GM19043 (cell line): ENCODE data around the gene FAM120A.
"Not testable (repeated sequence)": the region's sequence is repeated elsewhere in the genome, so short reads cannot be mapped to it uniquely, and the experiment has no call there.

Experiments
- ATAC-seq: cut with Tn5 transposase; IDR thresholded peaks from one replicate; pipeline ENCODE4 v1.9.1; 2021; ENCODE audit warnings: low read depth; ENCODE audit not compliant: unreplicated experiment

The FAM120A gene, protein sequence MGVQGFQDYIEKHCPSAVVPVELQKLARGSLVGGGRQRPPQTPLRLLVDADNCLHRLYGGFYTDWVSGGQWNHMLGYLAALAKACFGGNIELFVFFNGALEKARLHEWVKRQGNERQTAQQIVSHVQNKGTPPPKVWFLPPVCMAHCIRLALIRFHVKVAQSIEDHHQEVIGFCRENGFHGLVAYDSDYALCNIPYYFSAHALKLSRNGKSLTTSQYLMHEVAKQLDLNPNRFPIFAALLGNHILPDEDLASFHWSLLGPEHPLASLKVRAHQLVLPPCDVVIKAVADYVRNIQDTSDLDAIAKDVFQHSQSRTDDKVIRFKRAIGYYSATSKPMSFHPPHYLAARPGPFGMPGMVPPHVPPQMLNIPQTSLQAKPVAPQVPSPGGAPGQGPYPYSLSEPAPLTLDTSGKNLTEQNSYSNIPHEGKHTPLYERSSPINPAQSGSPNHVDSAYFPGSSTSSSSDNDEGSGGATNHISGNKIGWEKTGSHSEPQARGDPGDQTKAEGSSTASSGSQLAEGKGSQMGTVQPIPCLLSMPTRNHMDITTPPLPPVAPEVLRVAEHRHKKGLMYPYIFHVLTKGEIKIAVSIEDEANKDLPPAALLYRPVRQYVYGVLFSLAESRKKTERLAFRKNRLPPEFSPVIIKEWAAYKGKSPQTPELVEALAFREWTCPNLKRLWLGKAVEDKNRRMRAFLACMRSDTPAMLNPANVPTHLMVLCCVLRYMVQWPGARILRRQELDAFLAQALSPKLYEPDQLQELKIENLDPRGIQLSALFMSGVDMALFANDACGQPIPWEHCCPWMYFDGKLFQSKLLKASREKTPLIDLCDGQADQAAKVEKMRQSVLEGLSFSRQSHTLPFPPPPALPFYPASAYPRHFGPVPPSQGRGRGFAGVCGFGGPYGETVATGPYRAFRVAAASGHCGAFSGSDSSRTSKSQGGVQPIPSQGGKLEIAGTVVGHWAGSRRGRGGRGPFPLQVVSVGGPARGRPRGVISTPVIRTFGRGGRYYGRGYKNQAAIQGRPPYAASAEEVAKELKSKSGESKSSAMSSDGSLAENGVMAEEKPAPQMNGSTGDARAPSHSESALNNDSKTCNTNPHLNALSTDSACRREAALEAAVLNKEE

DNA sequence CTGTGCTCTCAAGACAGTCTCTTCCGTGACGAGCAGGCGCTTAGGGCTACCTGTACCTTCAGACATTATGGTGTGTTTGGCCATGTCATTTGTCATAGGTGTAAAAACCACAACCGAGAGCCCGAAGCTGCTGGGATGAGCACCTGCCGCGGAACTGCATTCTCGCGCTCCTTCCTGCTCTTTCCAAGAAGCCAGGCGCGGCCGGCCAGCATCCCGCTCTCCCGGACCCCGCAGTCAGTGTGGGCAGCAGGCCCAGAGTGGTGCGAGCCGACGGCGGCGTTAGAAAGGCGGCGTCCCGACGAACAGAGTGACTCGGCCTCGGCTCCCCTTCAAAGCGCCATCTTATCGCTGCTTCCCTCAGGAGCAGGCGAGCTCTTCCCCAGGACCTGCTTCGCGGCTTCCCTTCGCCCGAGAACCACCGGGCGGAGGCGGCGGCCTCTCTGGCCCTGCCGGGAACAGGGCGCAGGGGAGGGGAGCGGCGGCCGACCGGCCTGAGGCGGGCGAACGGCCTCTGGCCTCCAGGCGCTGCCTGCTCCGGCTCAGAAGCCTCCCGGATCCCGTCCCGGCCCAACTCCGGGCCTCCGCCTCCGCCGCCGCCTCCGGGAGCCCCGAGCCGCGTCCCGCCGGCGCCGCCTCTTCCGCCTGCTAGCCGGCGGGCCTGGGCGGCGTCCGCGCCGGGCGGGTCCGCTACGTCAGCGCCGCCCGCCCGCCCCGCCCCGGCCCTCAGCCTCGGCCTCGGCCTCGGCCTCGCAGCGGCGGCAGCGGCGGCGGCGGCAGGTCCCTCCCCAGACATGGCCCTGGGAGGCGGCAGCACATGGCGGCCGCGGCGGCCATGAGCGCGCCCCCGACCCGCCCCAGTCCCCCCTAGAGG, at the start of gene FAM120A:
FAM120A (plus strand) TSS at position 741 of the 871 bp plus-strand sequence. CDS start 231 bp downstream, outside the sequence.
- peak; percentile 46 for ATAC-seq

DNA sequence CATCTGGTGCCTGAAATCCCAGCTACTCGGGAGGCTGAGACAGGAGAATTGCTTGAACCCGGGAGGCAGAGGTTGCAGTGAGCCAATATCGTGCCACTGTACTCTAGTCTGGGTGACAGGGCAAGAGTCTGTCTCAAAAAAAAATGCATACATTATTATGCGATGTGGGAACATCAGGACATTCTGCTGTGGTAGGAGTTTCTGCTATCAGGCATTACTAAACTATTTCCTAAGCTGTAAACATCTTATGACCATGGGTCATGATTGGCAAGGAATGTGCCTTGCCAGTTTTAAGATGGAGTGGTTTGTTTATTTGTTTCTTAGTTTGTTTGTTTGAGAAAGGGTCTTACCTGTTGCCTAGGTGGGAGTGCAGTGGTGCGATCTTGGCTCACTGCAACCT, 45.1 kb upstream of the FAM120A start:
- no peak for ATAC-seq

DNA sequence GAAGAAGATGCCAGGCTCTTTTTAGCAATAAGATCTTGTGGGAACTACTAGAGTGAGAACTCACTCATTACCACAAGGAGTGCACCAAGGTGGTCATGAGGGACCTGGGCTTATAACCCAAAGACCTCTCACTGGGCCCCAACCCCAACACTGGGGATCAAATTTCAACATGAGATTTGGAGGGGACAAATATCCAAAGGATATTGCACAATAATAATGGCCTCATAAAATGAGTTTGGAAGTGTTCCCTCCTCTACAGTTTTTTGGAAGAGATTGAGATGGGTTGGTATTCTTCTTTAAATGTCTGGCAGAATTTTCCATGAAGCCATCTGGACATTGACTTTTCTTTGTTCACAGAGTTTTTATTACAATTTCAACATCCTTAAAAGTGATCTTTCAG, 38.0 kb upstream of the FAM120A start:
- ATAC-seq, result no peak

DNA sequence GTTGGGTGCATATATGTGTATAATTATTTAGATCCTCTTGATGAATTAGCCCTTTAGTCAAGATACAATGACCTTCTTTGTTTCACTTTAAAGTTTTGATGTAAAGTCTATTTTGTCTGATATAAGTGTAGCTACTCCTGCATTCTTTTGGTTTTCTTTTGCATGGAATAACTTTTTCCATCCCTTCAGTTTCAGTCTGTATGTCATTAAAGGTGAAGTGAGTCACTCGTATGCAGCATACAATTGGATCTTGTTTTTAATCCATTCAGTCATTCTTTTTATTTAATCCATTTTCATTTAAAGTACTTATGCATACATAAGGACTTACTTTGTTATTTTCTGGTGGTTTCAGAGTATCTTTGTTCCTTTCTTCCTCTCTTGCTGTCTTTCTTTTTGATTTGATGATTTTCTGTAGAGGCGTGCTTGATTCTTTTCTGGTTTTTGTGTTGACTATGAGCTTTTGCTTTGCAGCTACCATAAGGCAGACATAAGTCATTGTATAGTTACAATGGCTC, 36.3 kb upstream of the FAM120A start:
- no peak for ATAC-seq

DNA sequence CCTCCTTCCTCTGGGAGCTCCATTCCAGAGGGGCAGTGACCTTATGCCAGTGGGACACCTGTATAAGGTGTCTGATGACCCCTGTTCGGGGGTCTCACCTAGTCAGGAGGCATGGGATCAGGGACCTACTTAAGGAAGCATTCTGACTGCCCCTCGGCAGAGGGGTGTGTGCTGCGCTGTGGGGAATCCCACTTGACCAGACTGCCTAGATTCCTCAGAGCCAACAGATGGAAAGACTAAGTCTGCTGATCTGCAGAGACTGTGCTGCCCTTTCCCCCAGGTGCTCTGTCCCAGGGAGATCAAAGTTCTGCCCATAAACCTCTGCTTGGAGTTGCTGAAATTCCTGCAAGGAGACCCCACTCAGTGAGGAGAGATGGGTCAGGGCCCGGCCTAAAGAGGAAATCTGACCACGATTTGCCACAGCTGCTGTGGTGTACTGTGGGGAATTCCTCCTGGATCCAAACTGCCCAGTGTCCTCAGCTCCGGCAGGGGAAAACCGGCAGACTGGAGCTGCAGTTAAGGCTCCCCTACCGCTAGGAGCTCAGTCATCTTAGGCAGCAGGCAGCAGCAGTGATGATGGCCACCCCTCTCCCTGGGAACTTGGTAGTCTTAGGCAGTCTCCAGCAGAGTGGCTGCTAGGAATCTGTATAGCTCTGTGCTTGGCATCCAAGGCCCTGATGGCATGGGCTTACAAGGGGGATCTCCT, 34.8 kb upstream of the FAM120A start:
- ATAC-seq, result no peak

DNA sequence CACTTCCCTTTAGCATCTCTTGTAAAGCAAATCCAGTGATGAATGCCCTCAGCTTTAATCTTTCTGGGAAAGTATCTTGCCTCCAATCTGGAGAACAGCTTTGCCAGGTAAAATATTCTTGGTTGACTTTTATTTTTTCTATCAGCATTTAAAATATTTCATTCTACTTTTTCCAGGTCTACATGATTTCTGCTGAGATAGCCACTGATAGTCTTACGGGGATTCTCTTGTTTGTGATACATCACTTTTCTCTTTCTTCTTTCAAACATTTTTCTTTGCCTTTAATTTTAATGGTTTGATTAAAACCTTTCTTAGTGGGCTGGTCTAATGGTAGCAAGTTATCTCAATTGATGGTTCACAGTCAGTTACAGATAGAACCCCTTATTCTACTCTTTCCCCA, 33.9 kb upstream of the FAM120A start:
- no peak for ATAC-seq

DNA sequence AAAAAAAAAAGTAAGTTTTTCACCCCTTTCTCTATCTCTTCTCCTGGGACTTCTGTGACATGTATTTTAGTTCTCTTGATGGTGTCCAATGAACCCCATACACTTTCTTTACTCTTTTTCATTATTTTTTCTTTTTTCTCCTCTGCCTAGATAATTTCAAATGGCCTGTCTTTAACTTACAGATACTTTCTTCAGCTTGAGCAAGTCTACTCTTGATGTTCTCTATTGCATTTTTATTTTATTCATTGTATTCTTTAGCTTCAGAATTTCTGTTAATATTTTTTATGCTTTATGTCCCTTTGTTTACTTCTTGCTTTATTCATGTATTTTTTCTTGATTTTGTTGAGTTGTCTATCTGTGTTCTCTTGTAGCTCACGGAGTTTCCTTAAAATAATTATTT, 32.5 kb upstream of the FAM120A start:
- no peak for ATAC-seq

DNA sequence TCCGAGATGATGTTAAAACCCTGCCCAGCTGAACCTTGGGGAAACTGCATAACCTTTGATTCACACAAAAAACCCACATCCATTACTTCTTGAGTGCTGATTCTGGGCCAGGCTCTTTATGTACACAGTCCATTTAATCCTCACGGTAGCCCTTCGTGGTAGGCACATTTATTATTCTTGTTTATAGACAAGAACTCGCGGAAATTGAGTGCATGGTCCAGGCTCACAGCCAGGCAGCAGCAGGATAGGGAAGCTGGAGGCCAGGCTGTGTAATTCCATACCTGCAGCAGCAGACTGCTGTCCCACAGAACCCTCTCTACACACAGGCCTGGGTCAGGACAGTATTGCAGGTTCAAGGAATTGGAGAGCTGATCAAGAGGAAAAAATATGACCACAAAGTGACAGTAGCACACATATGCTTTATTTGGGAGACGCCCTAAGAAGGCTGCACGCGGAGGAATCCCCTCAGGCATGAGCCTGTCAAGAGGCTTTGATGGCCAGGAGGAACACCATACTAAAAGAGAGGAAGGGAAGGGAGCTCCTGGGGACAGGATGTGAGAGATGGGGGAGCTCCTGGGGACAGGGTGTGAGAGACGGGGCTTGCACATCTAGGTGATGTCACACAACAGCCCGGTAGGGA, 28.4 kb upstream of the FAM120A start:
- ATAC-seq, result no peak

DNA sequence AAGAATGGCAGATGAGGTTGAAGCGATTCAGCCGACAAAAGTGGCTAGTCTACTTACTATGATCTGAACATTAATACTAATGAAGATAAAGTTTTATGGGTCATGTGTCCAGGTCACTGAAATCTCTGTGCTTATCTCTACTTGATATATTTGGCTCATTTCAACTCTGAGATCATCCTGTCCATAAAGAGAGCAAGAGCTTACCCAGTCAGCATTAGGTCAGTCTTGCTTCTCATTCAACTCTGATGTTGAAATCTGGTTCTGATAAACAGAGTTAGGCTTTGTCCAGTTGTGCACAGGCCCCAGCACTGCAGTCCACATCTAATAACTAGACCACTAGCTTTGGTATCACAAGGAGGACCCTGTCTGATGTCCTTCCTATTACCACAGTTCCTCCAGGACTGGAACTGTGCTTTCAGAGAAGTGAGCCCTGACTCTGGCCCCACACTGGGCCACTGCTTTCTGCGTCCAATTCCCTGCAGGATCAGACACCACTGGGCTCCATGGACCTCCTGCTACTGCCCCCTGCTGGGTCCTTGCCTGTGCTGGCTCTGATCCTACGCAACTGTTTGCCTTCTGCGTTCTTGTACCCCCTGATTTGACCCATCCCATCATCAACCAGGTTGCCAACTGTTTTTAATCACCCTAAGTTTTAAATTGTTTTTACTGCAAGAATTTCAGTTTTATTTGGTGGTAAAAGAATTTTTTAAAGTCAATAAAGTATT, 23.7 kb upstream of the FAM120A start:
- no peak for ATAC-seq

DNA sequence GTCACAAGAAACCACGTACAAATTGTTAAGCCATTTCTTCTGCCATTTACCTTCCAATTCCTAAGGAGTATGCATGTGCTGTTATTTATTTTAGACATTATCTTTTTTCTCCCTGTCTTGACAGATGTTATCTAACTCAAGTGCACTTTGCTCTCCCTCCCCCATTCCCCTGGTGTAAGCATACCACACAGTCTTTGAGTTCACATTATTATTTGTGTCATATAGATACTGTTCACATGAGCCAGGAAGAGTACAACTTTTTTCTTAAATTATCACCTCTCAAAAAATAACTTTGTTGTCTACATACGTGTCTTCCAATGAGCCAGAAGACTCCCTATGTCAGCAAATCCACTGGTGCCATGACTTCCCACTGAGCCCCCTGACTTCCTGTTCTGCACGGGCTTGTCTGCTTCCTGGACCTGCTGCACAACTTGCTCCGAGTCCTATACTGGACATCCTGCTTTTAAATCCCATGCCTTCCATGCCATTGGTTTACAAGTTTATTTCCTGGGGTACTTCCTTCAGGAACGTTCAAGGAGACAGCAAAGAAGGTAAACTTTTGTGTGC, 19.9 kb upstream of the FAM120A start:
- ATAC-seq, result no peak

DNA sequence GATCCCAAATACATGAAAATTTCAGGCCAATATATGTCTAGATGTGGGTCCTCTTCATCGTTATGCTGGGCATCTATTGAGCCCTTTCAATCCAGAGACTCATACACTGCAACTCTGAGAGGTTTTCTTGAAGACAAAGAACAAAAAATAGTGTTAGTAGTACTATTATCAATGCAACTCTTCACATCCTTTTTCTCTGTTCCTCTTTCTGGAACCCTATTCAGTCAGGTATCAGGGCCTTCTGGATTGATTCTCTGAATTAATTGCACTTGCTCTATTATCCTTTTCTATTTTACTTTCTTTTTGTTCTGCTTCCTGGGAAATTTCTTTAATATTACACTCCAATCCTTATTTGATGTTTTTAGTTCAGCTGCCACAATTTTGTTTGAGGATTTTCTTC, 18.5 kb upstream of the FAM120A start:
- ATAC-seq, result no peak

DNA sequence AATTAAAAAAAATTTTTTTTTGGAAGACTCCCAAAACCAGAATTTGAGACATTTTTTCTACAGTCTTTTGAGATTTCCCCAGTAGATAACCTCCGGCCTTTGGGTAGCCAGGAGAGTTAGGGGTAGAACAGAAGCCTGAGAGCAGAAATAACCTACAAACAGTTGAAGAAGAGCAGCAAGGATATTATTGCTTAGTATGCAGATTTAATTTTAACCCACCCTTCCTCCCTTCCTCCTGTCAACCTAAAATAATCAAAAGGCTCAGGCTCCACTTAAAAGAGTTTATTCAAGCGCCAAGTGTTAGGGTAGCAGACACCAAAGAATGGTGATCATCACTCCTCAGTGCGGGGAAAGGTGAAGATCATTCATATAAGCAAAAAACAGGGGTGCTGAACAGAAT, 17.4 kb upstream of the FAM120A start:
- no peak for ATAC-seq

DNA sequence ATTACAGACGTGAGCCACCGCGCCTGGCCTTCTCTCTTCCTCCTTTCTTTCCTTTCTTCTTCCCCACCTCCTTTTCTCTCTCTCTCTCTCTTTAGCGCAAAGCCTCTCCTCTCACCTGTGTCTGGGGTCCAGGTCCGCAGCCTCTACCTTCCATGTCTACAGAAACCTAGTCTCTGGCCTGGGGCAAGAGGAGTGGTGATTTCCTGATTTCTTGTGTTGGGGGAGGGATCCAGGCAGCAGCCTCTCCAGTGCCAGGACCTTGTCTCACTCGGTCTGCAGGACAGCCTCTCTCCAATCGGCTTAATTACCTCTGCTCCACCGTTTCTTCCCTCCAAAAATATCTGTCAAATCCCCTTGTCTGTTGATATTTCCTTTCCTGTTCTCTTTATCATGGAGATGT, 16.1 kb upstream of the FAM120A start:
- ATAC-seq, result no peak

DNA sequence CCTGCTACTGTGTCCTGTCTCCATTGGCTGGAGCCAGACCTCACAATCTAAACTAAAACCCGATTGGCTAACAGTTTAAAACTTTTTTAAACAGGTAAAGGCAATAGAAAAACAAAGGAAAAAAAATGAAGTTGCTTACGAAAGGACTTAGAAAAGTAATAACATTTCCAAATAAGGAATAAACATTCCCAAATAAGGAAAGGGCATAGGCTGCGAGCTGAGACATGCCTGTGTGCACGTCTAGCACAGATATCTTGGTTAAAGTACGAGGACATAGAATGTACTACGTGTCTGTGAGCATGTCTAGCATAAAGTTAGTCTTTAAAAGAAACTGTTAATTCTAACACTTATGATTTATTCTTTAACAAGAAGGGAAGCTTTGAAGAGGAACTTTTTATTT, 15.3 kb upstream of the FAM120A start:
- no peak for ATAC-seq

DNA sequence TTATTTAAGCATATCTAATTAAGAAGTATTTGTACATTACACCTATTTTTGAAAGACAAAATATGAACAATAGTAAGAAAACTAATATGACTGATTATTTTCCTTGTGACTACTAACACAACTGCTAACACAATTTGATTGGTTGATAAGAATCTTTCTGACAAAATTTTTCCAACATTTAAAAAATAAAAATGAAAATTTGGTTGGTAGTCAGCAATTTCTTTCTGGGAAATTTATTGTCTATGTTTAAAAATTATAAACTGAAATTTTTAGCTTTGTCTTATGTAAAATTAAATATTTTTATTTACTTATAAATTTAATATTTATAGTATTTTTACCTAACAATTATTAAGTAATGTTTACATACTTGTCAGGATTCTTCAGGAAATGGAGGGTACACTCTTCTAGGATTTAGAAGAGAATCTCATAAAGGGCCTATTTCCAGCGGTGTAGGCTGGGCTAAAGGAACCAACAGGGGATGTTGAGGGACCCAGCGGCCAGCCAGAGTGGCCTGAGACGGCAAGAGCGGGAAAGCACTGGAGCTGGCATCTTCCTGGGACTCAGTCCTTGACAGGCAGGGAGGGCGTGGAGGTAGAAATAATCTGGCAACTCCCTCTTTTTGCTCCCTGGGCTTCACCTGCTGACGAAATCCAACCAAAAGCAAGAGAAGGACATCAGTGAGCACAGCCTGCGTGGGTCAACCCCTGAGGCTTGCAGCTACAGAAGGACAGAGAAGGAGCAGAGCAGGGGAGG, 14.7 kb upstream of the FAM120A start:
- ATAC-seq, result no peak

DNA sequence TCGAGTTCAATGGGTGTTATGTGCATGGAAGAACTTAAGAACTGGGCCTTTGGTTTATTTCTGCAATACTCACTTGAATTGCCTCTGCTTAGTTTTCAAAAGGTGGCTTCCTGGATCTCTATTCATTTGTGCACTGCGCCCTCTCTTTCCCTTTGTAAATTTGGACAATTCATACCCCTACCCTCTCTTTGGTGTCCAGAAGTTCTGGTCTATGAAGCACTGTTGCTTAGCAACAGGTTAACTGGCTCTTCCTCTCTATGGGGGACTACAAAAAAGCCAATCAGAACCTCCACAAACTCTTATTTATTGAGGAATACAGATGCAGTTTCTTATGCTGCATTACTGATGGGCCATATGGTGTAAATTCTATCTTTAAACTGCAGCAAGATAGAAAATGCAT, 13.5 kb upstream of the FAM120A start:
- no peak for ATAC-seq

DNA sequence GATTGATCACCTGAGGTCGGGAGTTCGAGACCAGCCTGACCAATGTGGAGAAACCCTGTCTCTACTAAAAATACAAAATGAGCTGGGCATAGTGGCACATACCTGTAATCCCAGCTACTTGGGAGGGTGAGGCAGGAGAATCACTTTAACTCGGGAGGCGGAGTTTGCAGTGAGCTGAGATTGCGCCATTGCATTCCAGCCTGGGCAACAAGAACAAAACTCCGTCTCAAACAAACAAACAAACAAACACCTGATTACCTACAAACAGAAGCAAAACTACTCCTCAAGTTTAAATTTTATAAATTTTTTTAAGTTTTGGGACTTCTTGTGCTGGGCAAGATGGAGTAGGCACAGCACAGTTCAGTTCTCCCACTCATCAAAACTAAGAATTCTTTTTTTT, 12.2 kb upstream of the FAM120A start:
- ATAC-seq, result not testable (repeated sequence)
